ENCODE measurements around the gene MED31.

MED31 gene

DNA sequence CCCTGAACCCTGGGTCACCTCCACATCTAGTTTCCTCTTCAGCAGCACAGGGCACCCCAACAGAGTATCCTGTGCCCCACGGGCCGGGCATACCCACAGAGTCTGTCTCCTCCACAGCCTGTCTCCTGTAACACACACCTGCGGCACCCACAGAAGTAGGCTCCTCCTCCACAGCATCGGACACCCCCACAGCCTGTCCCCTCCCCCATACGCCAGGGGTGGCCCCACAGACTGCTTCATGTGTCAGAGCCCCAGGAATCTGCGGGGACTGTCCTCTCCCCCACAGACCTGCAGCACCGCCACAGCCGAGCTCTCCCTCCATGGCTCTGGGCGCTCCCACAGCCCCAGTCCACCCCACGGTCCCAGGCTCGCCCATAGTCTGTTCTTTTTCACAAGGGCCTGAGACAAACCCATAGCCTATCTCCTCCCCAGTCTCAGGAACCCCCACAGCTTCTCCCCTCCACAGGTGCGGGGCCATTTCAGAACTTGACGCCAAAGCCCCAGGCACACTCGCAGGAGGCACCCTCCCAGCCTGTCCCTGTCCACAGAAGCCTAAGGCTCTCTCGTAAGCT, 12.3 kb downstream of the MED31 start:
- DNase-seq (ENCODE audit: low spot score) = no peak
- in situ Hi-C loops (cut with MboI; ENCODE audit: low pct_unique_long_range_greater_than_20kb, low sequenced_read_pairs, unreplicated experiment) = no loop called here
- TF ChIP-seq, protein P1, sequence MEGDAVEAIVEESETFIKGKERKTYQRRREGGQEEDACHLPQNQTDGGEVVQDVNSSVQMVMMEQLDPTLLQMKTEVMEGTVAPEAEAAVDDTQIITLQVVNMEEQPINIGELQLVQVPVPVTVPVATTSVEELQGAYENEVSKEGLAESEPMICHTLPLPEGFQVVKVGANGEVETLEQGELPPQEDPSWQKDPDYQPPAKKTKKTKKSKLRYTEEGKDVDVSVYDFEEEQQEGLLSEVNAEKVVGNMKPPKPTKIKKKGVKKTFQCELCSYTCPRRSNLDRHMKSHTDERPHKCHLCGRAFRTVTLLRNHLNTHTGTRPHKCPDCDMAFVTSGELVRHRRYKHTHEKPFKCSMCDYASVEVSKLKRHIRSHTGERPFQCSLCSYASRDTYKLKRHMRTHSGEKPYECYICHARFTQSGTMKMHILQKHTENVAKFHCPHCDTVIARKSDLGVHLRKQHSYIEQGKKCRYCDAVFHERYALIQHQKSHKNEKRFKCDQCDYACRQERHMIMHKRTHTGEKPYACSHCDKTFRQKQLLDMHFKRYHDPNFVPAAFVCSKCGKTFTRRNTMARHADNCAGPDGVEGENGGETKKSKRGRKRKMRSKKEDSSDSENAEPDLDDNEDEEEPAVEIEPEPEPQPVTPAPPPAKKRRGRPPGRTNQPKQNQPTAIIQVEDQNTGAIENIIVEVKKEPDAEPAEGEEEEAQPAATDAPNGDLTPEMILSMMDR (IDR thresholded peaks at IDR 0.05; ENCODE audit: extremely low read depth, insufficient read depth, missing control alignments) = no peak

DNA sequence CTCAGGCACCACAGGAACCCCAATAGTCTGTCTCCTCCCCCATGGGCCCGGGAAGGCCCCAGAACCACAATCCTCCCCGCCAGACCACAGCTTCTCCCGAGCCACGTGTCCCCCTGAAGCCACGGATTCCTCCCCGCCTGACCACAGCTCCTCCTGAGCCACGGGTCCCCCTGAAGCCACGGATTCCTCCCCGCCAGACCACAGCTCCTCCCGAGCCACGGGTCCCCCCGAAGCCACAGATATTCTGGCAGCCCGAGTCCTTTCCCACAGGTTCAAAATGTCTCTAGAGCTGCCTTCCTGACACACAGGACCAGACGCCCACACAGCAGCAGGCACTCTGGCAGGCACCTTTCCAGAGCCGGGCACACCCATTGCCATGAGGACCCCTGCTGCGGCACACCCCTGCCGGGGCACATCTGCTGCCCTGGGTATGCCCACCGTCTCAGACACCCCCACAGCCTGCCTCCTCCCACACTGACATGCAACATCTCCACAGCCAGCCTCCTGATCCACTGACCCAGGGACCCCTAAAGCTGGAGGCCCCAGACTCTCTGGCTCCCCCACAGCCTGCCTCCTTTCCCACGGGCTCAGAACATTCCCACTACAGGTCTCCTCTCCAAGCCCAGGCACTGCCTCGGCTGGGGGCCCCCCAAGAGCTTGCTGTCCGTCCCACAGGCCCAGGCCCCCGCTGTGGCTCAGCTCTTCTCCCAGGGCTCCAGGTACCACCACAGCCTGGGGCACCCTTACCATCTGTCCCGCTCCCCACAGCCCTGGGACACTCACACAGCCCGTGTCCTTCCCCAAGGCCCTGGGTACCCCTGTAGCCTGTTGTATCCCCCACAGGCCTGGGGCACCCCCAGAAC, 13.1 kb downstream of the MED31 start:
- TF ChIP-seq, protein P1 (IDR thresholded peaks at IDR 0.05; ENCODE audit: extremely low read depth, insufficient read depth, missing control alignments) = no peak

DNA sequence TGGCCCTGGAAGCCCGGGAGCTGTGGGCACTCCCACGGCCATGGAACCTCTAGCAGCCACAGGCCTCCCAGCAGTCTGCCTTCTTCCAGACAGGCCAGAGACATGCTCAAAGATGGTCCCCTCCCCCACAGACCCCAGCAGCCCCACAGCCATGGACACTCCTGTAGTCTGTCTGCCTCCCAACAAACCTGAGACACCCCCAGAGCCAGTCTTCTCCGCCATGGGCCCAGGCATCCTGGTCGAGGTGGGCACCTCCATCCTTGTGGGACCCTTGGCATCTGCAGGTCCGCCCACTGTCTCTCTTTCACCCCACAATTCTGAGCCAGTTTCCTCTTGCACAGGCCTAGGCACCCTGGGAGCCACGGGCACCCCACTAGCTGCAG, 14.0 kb downstream of the MED31 start:
- in situ Hi-C loops (cut with MboI; ENCODE audit: low pct_unique_long_range_greater_than_20kb, low sequenced_read_pairs, unreplicated experiment) = no loop called here

More for the DNA sequence above, 13.1 kb downstream of the MED31 start:
- in situ Hi-C loops (cut with MboI; ENCODE audit: low pct_unique_long_range_greater_than_20kb, low sequenced_read_pairs, unreplicated experiment) = no loop called here
- DNase-seq (ENCODE audit: low spot score) = no peak

DNA sequence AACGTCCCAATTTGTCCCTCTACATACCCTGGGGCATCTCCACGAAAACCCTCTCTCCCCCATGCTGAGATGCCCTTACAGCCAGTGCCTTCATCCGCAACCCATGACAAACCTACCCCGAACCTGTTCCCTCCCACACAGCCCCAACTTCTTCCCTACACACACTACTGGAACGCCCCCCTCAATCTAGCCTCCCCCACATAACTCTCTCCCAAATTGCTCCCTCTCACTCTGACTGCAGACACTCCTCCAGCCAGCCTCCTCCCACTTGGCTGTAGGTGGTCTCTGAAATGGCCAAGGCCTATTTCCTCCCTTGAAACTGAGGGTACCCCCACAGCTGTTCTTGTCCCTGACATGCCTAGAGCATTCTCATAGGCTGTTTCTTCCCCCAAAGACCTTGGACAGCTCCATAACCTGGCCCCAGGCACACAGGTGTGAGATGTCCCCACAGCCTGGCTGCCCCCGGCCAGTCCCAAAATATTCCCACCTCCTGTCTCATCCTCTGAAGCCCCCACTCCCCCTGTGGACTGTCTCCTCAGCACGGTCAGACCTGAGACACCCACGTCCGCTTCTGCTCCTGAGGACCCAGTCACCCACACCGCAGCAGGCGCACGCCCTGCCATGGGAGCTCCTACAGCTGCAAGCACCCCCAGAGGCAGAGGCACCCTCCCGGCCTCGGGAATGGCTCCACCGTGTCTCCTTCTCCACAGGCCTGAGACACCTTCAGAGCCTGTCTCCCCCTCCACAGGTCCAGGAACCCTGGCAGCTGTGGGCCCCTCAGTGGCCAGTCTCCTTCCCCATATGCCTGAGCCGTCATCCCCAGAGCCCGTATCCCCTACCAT, 14.6 kb downstream of the MED31 start:
- TF ChIP-seq, protein P1 (IDR thresholded peaks at IDR 0.05; ENCODE audit: extremely low read depth, insufficient read depth, missing control alignments) = no peak
- in situ Hi-C loops (cut with MboI; ENCODE audit: low pct_unique_long_range_greater_than_20kb, low sequenced_read_pairs, unreplicated experiment) = no loop called here
- DNase-seq (ENCODE audit: low spot score) = no peak

More for the DNA sequence above, 14.0 kb downstream of the MED31 start:
- no peak for DNase-seq (ENCODE audit: low spot score)
- TF ChIP-seq, protein P1 (IDR thresholded peaks at IDR 0.05; ENCODE audit: extremely low read depth, insufficient read depth, missing control alignments) = no peak

DNA sequence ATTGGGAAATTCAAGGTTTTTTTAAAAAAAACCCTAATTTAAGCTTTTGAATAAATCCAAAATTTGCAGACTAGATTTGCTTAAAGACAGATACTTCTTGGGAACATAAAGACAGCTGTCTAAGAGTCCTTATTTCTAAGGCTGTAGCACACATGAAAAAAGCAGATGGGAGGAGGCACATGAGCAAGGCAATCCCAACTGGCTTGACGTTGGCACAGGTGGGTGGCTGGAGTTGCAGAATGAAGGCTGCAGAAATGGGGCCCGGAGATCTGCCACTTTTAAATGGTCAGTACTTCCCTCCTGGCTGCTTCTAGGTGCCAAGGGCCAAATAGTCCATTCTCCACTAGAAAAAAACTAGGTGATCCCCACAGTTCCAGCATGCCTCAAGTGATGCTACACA, 15.3 kb downstream of the MED31 start:
- in situ Hi-C loops (cut with MboI; ENCODE audit: low pct_unique_long_range_greater_than_20kb, low sequenced_read_pairs, unreplicated experiment) = no loop called here
- TF ChIP-seq, protein P1 (IDR thresholded peaks at IDR 0.05; ENCODE audit: extremely low read depth, insufficient read depth, missing control alignments) = no peak
- no peak for DNase-seq (ENCODE audit: low spot score)

DNA sequence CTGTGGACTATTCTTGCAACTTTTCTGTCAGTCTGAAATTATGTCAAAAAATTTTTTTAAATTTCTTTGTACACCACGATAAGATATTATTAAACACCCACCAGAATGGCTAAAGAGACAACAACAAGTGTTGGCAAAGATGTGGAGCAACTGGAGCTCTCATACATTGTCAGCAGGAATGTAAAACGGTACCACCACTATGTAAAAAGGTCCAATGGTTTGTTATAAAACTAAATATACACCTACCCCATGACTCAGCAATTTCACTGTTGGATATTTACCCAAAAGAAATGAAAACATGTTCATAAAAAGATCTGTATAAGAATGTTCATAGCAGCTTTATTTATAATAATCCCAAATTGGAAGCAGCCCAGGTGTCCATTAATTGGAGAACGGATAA, 18.1 kb downstream of the MED31 start:
- DNase-seq (ENCODE audit: low spot score) = no peak
- TF ChIP-seq, protein P1 (IDR thresholded peaks at IDR 0.05; ENCODE audit: extremely low read depth, insufficient read depth, missing control alignments) = no peak
- in situ Hi-C loops (cut with MboI; ENCODE audit: low pct_unique_long_range_greater_than_20kb, low sequenced_read_pairs, unreplicated experiment) = no loop called here

All from GM13977 (cell line).